Panc1 (cell line): Measurements from ENCODE around the gene ZCCHC24.

ENCODE experiments used
- POLR2AphosphoS5 ChIP-seq: IDR thresholded peaks from 2 replicates; pipeline ENCODE4 v1.6.1; 2012; ENCODE audit warnings: mild to moderate bottlenecking, low read depth, low read length, moderate library complexity
- SIN3A ChIP-seq: IDR thresholded peaks from 2 replicates; pipeline ENCODE4 v1.6.1; 2012; ENCODE audit warnings: low read depth, mild to moderate bottlenecking, low read length, moderate library complexity, borderline replicate concordance; ENCODE audit not compliant: insufficient read depth

DNA sequence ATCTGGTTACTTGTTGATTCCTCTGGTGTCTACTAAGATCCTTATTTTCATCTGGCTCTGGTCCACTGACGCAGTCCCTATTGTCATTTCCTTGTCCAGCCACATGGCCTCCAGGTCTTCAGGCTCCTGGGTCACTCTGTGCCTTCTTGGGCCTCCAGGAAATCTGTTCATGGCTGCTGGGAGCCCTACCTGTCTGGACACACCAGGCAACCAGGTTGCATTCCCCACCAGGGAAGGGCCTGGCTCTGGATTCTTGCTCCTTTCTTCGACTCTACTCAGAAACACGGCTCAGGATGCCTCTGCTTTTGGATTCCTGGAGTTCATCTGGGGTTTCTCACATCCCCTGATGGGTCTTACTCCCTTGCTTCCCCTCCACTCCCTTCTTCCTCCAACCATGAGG is 106.2 kb downstream of the ZCCHC24 start:
- no peak for TF ChIP-seq POLR2AphosphoS5
- no peak for TF ChIP-seq SIN3A
